ENCODE results near the gene GPS1. TPM values are rescaled to one million over a fixed set of nuclear protein-coding genes. Genes with fewer than 3 reads are reported as not detected.

The GPS1 gene
- total RNA-seq, 1 donor: 93.7 TPM

DNA sequence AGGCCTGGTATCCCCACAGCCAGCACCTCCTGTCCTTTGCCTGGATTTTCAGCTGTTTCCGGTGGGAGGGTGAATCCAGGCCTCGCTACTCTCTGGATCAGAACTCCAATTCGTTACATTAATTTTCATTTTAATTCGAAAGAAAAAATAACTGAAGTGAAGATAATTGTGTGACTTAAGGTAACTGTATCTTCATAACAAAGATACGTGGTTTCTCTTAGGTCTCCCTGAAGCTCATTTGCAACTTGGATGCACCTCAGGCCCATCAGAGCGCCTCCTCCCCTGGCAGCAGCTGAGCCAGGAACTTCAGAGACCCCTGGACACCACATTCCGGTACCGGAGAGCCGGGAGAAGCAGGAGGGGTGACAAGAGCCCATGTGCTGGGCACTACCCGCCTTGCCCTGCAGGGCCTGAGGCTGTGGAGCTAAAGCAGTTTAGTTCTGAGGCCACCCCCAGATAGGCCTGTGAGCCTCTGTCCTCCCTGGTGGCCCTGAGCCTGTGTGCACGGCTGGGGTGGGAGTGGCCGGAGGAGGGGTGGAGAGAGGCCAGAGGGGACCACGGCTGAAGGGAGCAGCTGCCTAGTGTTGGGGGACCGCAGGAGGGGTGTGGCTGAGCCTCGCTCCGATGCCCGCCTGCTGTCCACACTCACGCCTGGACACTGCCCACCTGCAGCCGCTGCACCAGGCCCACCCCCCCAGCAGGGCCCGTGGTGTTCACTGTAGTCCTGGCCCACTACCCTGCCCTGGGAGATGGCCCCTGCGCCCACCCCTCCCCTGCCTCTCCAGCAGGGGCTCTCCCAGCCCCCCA is 25.3 kb downstream of the GPS1 start:
- H2AFZ ChIP-seq (ENCODE audit: low read length): no peak overlapping the region
- peaks cover 21% of the 10 kb centered on the region for H3K36me3 ChIP-seq (ENCODE audit: insufficient read depth, low read length)
- H4K20me1 ChIP-seq (ENCODE audit: insufficient read depth, low read length): no peaks in the 10 kb centered on the region
- H3K4me2 ChIP-seq (ENCODE audit: insufficient read depth, low read length): no peak overlapping the region
- H3K9me3 ChIP-seq (ENCODE audit: low read depth, low read length): no peaks in the 10 kb centered on the region
- no peaks in the 10 kb centered on the region for H3K79me2 ChIP-seq (ENCODE audit: insufficient read depth, low read length)
- H3K4me1 ChIP-seq (ENCODE audit: insufficient read depth, low read length): no peaks in the 10 kb centered on the region
- TF ChIP-seq, protein P1, sequence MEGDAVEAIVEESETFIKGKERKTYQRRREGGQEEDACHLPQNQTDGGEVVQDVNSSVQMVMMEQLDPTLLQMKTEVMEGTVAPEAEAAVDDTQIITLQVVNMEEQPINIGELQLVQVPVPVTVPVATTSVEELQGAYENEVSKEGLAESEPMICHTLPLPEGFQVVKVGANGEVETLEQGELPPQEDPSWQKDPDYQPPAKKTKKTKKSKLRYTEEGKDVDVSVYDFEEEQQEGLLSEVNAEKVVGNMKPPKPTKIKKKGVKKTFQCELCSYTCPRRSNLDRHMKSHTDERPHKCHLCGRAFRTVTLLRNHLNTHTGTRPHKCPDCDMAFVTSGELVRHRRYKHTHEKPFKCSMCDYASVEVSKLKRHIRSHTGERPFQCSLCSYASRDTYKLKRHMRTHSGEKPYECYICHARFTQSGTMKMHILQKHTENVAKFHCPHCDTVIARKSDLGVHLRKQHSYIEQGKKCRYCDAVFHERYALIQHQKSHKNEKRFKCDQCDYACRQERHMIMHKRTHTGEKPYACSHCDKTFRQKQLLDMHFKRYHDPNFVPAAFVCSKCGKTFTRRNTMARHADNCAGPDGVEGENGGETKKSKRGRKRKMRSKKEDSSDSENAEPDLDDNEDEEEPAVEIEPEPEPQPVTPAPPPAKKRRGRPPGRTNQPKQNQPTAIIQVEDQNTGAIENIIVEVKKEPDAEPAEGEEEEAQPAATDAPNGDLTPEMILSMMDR (IDR thresholded peaks at IDR 0.05; ENCODE audit: extremely low read depth, low read depth, low read length): no peak
- no peak overlapping the region for H3K4me3 ChIP-seq (ENCODE audit: insufficient read depth, low read length)
- H3K27ac ChIP-seq (ENCODE audit: low read depth, low read length): no peak overlapping the region
- no peak for DNase-seq (ENCODE audit: insufficient read length, low spot score, missing footprints)
- no peaks in the 10 kb centered on the region for H3K27me3 ChIP-seq (ENCODE audit: insufficient read depth, low read length)

DNA sequence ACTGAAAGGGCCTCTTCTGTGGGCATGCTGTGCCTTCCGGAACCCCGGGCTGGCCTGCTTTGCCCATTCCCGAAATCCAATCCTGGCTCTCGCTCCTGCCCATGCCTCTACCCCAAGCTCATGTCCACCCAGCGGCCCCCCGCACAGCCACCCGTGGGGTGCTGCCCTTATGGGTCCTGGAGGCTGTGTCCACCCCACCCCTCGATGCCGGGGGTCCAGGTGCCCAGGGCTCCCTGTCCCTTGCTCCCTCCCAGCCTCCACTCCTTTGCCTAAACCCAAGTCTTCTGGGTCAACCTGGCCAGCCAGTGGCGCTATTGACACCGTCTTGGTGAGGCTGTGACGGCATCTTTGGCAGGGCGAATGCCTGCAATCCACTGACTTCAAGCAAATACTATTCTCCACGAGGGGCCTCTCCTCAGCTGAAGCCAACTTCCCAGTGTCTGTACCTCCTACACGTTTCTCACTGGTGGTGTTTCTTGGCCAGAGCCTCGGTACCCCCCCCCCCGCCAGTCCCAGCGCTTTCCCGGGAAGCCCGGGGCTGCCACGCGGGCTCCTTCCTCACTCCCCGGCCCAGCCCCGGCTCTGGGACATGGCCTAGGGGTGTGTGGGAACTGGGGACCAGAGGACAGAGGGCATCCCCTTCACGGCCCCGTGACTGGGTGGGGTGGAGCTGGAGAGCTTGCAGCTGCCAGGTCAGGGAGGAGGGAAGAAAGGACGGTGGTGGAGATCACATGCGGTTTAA is 26.1 kb downstream of the GPS1 start:
- no peak overlapping the region for H3K27ac ChIP-seq (ENCODE audit: low read depth, low read length)
- DNase-seq (ENCODE audit: insufficient read length, low spot score, missing footprints): no peak
- no peaks in the 10 kb centered on the region for H3K27me3 ChIP-seq (ENCODE audit: insufficient read depth, low read length)
- no peaks in the 10 kb centered on the region for H3K79me2 ChIP-seq (ENCODE audit: insufficient read depth, low read length)
- H4K20me1 ChIP-seq (ENCODE audit: insufficient read depth, low read length): no peaks in the 10 kb centered on the region
- no peaks in the 10 kb centered on the region for H3K4me1 ChIP-seq (ENCODE audit: insufficient read depth, low read length)
- TF ChIP-seq, protein P1 (IDR thresholded peaks at IDR 0.05; ENCODE audit: extremely low read depth, low read depth, low read length): no peak
- no peak overlapping the region for H2AFZ ChIP-seq (ENCODE audit: low read length)
- peaks cover 29% of the 10 kb centered on the region for H3K36me3 ChIP-seq (ENCODE audit: insufficient read depth, low read length)
- H3K4me3 ChIP-seq (ENCODE audit: insufficient read depth, low read length): no peak overlapping the region
- no peaks in the 10 kb centered on the region for H3K9me3 ChIP-seq (ENCODE audit: low read depth, low read length)
- H3K4me2 ChIP-seq (ENCODE audit: insufficient read depth, low read length): no peak overlapping the region

- Histone ChIP-seq H2AFZ (ENCODE audit: low read length) (no peak overlapping the region), H3K27ac (ENCODE audit: low read depth, low read length) (no peak overlapping the region), H3K9me3 (ENCODE audit: low read depth, low read length) (no peaks in the 10 kb centered on the region), H3K4me3 (ENCODE audit: insufficient read depth, low read length) (no peak overlapping the region), H4K20me1 (ENCODE audit: insufficient read depth, low read length) (no peaks in the 10 kb centered on the region), H3K27me3 (ENCODE audit: insufficient read depth, low read length) (no peaks in the 10 kb centered on the region), H3K79me2 (ENCODE audit: insufficient read depth, low read length) (no peaks in the 10 kb centered on the region), H3K4me1 (ENCODE audit: insufficient read depth, low read length) (no peaks in the 10 kb centered on the region), H3K4me2 (ENCODE audit: insufficient read depth, low read length) (no peak overlapping the region), H3K36me3 (ENCODE audit: insufficient read depth, low read length) (peaks cover 32% of the 10 kb centered on the region)
- DNase-seq (ENCODE audit: insufficient read length, low spot score, missing footprints): no peak
- TF ChIP-seq, protein P1 (IDR thresholded peaks at IDR 0.05; ENCODE audit: extremely low read depth, low read depth, low read length): no peak
These were observed 26.7 kb downstream of the GPS1 start for GRCh38 chr17:82078433-82078832.

Data from osteoblast (primary cell).